ENCODE results near the gene ID4. TPM values are rescaled to one million over a fixed set of nuclear protein-coding genes. Genes with fewer than 3 reads are reported as not detected.

The ID4 gene, protein sequence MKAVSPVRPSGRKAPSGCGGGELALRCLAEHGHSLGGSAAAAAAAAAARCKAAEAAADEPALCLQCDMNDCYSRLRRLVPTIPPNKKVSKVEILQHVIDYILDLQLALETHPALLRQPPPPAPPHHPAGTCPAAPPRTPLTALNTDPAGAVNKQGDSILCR
- total RNA-seq = 79.9 to 139 TPM (median 136 TPM) in 3 replicates
- long read RNA-seq, transcript ID4-201 (3 exons, 2,344 nt) = major isoform, 706 of 775 reads
- long read RNA-seq, partial matches to known transcripts = 13 of 775 reads
- long read RNA-seq, other reads (novel, unspliced or antisense) = 56 of 775 reads

DNA sequence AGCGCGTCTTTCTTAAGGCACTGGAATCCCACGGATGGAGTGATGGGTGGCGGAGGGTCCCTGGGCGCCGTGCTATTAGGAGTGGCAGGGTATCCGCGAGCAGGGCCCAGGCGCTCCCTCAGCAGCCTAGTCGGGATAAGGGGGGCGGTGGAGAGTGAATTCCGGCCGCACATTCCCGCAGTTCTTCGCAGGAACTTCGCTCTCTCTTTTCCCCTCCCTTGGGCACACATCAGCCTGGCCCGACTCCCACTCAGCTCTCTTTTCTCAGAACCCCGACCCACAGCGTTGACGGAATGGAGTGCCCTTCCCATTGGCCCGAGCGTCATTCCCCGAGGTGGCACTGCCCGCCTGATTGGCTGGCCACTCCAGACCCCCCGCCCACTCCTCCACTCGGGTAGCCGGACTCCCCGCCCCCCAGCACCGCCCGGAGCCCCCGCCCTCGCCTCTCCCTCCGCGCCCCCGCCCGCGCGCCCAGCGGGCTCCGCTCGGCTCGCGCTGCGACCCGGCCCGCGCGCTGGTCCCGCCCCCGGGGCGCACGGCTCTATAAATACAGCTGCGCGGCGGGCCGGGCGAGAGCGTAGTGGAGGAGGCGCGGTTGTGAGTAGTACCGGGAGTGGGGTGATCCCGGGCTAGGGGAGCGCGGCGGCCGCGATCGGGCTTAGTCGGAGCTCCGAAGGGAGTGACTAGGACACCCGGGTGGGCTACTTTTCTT lies at the start of gene ID4:
TSS of gene ID4 (plus strand) at position 572 of the 712 bp plus-strand sequence. CDS start 385 bp downstream, outside the sequence.
- Mint-ChIP-seq H3K27ac (ENCODE audit: unreplicated experiment) (peak within 1 kb of the TSS; percentile 99), H3K4me1 (ENCODE audit: low read depth) (peaks cover 41% of the 10 kb centered on the region), H3K36me3 (ENCODE audit: low read depth) (peaks cover 16% of the 10 kb centered on the region), H3K9me3 (ENCODE audit: low read depth) (peaks cover 2% of the 10 kb centered on the region), H3K27me3 (ENCODE audit: low read depth) (no peaks in the 10 kb centered on the region), H3K4me3 (ENCODE audit: unreplicated experiment) (peak within 1 kb of the TSS; percentile 98)
- TF ChIP-seq, protein P1, sequence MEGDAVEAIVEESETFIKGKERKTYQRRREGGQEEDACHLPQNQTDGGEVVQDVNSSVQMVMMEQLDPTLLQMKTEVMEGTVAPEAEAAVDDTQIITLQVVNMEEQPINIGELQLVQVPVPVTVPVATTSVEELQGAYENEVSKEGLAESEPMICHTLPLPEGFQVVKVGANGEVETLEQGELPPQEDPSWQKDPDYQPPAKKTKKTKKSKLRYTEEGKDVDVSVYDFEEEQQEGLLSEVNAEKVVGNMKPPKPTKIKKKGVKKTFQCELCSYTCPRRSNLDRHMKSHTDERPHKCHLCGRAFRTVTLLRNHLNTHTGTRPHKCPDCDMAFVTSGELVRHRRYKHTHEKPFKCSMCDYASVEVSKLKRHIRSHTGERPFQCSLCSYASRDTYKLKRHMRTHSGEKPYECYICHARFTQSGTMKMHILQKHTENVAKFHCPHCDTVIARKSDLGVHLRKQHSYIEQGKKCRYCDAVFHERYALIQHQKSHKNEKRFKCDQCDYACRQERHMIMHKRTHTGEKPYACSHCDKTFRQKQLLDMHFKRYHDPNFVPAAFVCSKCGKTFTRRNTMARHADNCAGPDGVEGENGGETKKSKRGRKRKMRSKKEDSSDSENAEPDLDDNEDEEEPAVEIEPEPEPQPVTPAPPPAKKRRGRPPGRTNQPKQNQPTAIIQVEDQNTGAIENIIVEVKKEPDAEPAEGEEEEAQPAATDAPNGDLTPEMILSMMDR (IDR thresholded peaks at IDR 0.05) = peak; percentile 23
- DNase-seq (ENCODE audit: low spot score) = peak; percentile 99

DNA sequence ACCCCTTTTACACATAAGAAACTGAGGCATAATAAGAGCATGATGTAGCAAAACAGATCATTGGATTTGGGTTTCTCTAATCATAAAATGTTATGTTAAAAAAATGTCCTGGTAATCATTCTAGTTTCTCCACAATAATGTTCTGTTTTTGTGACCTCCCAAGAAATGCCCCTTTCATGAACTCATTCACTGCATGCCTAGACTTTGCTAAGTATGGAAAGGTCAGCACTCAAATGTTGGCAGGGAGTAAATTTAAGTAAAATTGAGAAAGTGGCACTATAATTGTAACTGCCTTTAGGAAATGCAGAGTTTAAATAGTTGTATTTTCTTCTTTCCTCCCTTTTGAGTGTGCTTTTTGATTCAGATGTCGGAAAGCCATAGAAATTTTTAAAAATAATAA lies 48.5 kb upstream of the ID4 start:
- peaks cover 46% of the 10 kb centered on the region for H3K4me1 Mint-ChIP-seq (ENCODE audit: low read depth)
- no peaks in the 10 kb centered on the region for H3K27me3 Mint-ChIP-seq (ENCODE audit: low read depth)
- H3K27ac Mint-ChIP-seq (ENCODE audit: unreplicated experiment) = peak overlapping the region; percentile 51
- no peaks in the 10 kb centered on the region for H3K36me3 Mint-ChIP-seq (ENCODE audit: low read depth)
- no peak overlapping the region for H3K4me3 Mint-ChIP-seq (ENCODE audit: unreplicated experiment)
- H3K9me3 Mint-ChIP-seq (ENCODE audit: low read depth) = no peaks in the 10 kb centered on the region
- no peak for DNase-seq (ENCODE audit: low spot score)
- TF ChIP-seq, protein P1 (IDR thresholded peaks at IDR 0.05) = no peak

DNA sequence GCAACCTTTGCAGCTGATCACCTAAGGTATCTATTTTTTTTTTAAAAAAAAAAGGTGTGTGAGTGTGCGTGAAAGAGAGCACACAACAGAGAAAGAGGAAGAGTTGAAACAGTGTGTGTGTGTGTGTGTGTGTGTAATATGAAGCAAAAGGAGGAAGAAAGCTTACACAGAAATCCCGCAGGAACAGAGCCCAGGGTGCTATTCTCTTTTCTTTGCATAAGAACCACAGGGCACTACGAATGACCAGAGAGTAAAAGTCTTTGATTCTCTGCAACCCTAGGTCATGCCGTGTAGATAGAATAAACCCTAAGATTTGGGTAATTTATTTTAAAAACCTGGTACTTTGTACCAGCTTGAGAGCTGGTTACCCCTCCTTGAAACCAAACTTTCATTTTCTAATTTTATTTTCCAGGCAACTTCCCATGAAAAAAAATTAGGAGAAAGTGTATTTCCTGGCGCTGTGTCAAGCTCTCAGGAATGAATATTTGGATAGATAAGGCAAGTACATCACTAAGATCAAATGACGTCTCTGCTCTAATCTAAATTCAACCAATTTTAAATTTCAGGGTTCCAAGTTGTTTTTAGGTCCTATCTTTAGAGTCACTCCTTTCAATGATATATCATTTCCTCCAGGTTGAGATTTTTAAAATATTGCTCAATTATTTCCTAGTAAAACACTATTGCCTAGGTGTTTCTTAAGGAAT lies 47.9 kb upstream of the ID4 start:
- H3K9me3 Mint-ChIP-seq (ENCODE audit: low read depth) = no peaks in the 10 kb centered on the region

DNA sequence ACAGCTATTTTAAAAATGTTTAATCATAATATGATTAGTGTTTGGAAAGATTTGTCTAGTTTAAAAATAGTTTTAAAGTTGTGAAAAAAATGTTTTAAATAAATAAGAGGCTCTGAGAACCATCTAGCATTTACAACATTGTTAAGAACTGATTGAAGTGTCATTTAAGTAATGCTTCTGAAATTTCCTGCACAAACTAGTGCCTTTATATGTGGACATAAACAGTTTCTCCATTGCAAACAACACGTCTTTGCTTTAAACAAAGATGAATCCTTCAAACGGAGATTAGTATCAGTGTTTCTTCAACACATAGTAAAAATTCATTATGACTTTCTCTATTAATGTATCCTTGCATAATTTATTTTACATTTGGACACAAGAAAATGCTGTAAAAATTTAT lies 45.9 kb upstream of the ID4 start:
- TF ChIP-seq, protein P1 (IDR thresholded peaks at IDR 0.05) = no peak
- no peak overlapping the region for H3K27ac Mint-ChIP-seq (ENCODE audit: unreplicated experiment)
- DNase-seq (ENCODE audit: low spot score) = no peak
- H3K36me3 Mint-ChIP-seq (ENCODE audit: low read depth) = peaks cover under 1% of the 10 kb centered on the region
- H3K4me3 Mint-ChIP-seq (ENCODE audit: unreplicated experiment) = no peak overlapping the region
- H3K4me1 Mint-ChIP-seq (ENCODE audit: low read depth) = peaks cover 64% of the 10 kb centered on the region
- H3K9me3 Mint-ChIP-seq (ENCODE audit: low read depth) = peaks cover 4% of the 10 kb centered on the region
- no peaks in the 10 kb centered on the region for H3K27me3 Mint-ChIP-seq (ENCODE audit: low read depth)

More for the DNA sequence above, 47.9 kb upstream of the ID4 start:
- TF ChIP-seq, protein P1 (IDR thresholded peaks at IDR 0.05) = no peak
- no peak overlapping the region for H3K4me3 Mint-ChIP-seq (ENCODE audit: unreplicated experiment)
- DNase-seq (ENCODE audit: low spot score) = no peak
- no peak overlapping the region for H3K27ac Mint-ChIP-seq (ENCODE audit: unreplicated experiment)
- H3K4me1 Mint-ChIP-seq (ENCODE audit: low read depth) = peaks cover 50% of the 10 kb centered on the region
- no peaks in the 10 kb centered on the region for H3K36me3 Mint-ChIP-seq (ENCODE audit: low read depth)
- H3K27me3 Mint-ChIP-seq (ENCODE audit: low read depth) = no peaks in the 10 kb centered on the region

DNA sequence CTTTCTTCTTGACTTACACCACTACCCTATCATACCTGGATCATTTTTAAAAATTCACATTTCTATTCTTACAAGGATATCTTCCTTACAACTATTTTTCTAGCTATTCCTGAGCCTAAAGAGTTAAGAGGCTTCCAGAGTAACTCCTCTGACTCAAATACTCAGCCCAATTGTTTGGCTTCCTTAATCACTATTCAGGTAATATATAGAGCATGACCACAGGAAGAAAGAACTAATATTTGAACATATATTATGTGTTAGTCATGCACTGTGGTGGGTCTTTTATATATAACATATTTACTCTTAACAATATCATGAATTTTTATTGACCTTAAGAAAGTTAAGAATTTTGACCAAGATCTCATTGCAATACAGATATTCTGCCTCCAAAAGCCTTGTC lies 42.0 kb upstream of the ID4 start:
- Mint-ChIP-seq H3K4me1 (ENCODE audit: low read depth) (peaks cover 40% of the 10 kb centered on the region), H3K27me3 (ENCODE audit: low read depth) (no peaks in the 10 kb centered on the region), H3K4me3 (ENCODE audit: unreplicated experiment) (no peak overlapping the region), H3K36me3 (ENCODE audit: low read depth) (peaks cover 10% of the 10 kb centered on the region), H3K27ac (ENCODE audit: unreplicated experiment) (no peak overlapping the region), H3K9me3 (ENCODE audit: low read depth) (peaks cover 25% of the 10 kb centered on the region)
- TF ChIP-seq, protein P1 (IDR thresholded peaks at IDR 0.05) = no peak
- DNase-seq (ENCODE audit: low spot score) = no peak
